ENCODE results near the gene PID1. TPM values are rescaled to one million over a fixed set of nuclear protein-coding genes. Genes with fewer than 3 reads are reported as not detected.

The PID1 gene
- total RNA-seq, 1 donor from 2014 or later, result 0.34 TPM

DNA sequence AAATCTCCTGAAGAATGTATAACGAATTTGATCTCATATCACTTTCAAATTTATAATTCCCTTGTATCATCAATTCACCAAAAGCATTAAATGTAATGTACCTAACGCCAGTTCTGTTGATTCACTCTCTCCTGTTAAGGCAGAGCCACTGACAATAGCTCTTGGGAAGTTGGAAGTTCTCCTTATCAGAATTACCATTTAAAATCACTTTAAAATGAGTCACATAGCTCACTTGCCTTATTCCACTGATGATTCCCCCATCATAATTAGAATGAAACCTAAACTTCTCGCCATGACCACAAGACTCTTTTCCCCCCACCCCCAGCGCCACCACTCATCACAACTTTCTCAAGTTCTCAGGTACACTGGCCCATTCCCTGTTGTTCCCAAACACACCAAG, 117.1 kb downstream of the PID1 start:
- Mint-ChIP-seq H3K27ac (no peak overlapping the region), H3K9me3 (ENCODE audit: low read depth) (no peaks in the 10 kb centered on the region), H3K36me3 (ENCODE audit: insufficient read depth) (no peaks in the 10 kb centered on the region), H3K27me3 (no peaks in the 10 kb centered on the region), H3K4me3 (ENCODE audit: low read depth) (no peak overlapping the region), H3K4me1 (ENCODE audit: low read depth) (peaks cover 2% of the 10 kb centered on the region)
- TF ChIP-seq, protein P1, sequence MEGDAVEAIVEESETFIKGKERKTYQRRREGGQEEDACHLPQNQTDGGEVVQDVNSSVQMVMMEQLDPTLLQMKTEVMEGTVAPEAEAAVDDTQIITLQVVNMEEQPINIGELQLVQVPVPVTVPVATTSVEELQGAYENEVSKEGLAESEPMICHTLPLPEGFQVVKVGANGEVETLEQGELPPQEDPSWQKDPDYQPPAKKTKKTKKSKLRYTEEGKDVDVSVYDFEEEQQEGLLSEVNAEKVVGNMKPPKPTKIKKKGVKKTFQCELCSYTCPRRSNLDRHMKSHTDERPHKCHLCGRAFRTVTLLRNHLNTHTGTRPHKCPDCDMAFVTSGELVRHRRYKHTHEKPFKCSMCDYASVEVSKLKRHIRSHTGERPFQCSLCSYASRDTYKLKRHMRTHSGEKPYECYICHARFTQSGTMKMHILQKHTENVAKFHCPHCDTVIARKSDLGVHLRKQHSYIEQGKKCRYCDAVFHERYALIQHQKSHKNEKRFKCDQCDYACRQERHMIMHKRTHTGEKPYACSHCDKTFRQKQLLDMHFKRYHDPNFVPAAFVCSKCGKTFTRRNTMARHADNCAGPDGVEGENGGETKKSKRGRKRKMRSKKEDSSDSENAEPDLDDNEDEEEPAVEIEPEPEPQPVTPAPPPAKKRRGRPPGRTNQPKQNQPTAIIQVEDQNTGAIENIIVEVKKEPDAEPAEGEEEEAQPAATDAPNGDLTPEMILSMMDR (IDR thresholded peaks at IDR 0.05; ENCODE audit: unreplicated experiment), result no peak
- no peak for DNase-seq (ENCODE audit: low spot score, unreplicated experiment)

DNA sequence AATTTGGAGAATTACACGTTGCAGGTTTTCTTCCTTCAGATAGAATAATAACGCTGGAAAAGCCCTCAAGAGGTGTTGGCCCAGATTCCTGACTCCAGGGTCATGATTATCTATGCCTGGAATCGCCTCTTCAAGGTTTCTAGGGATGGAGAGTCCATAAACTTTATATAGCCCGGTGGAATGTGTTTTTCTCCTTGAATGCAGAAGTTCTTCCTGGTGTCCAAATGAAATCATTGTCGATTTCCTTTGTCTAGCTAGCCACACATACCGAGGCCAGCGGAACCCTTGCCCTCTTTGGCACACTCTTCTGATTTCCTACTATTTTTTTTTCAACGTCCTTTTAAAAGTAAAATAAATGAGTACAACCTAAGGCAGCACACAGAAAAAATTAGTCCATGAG, 117.8 kb downstream of the PID1 start:
- no peak overlapping the region for H3K4me3 Mint-ChIP-seq (ENCODE audit: low read depth)
- H3K9me3 Mint-ChIP-seq (ENCODE audit: low read depth), result no peaks in the 10 kb centered on the region
- H3K36me3 Mint-ChIP-seq (ENCODE audit: insufficient read depth), result no peaks in the 10 kb centered on the region
- TF ChIP-seq, protein P1 (IDR thresholded peaks at IDR 0.05; ENCODE audit: unreplicated experiment), result no peak
- no peak for DNase-seq (ENCODE audit: low spot score, unreplicated experiment)
- no peaks in the 10 kb centered on the region for H3K27me3 Mint-ChIP-seq
- H3K4me1 Mint-ChIP-seq (ENCODE audit: low read depth), result peaks cover 2% of the 10 kb centered on the region
- H3K27ac Mint-ChIP-seq, result no peak overlapping the region

DNA sequence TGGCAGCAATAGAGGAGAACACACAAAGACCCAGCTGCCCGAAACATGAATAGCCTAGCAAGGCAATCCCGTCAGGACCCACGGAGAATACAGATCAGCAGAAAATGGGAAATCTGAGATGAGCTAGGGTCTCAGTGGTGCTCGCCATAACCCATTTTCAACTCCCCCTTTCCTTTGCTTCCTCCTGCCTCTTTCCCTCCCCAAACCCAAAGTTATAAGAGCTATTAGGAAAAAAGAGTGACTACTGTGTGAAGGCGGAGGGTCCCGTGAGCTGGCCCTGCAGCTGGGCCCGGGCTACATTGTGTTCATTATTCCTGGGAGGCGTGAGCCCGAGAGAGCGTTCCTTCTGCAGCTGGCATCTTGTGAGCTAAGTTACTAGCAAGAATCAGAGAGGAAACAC, 118.4 kb downstream of the PID1 start:
- H3K36me3 Mint-ChIP-seq (ENCODE audit: insufficient read depth), result no peaks in the 10 kb centered on the region
- peaks cover 2% of the 10 kb centered on the region for H3K4me1 Mint-ChIP-seq (ENCODE audit: low read depth)
- TF ChIP-seq, protein P1 (IDR thresholded peaks at IDR 0.05; ENCODE audit: unreplicated experiment), result no peak
- DNase-seq (ENCODE audit: low spot score, unreplicated experiment), result no peak
- no peak overlapping the region for H3K4me3 Mint-ChIP-seq (ENCODE audit: low read depth)
- no peaks in the 10 kb centered on the region for H3K9me3 Mint-ChIP-seq (ENCODE audit: low read depth)
- H3K27ac Mint-ChIP-seq, result no peak overlapping the region
- H3K27me3 Mint-ChIP-seq, result no peaks in the 10 kb centered on the region

DNA sequence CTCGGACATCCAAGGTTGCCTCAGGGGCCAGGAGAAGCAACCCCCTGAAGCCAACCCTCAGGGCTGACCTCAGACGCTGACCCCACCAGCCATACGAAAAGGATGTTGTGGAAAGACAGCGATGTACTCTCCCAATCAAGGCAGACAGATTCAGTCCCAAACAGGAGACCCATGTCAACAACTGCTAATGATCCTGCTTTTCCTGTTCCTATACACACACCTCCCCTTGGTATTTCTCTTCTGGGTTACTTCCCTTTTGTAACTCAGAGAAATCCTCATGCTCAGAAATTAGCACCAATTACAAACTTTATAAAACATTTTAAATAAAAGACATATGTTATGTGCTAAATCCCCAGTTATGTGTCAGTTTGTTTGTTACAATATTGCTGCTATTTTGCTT, 120.8 kb downstream of the PID1 start:
- TF ChIP-seq, protein P1 (IDR thresholded peaks at IDR 0.05; ENCODE audit: unreplicated experiment), result no peak
- Mint-ChIP-seq H3K4me3 (ENCODE audit: low read depth) (no peak overlapping the region), H3K4me1 (ENCODE audit: low read depth) (peaks cover 2% of the 10 kb centered on the region), H3K27ac (no peak overlapping the region), H3K9me3 (ENCODE audit: low read depth) (no peaks in the 10 kb centered on the region), H3K36me3 (ENCODE audit: insufficient read depth) (no peaks in the 10 kb centered on the region), H3K27me3 (no peaks in the 10 kb centered on the region)
- DNase-seq (ENCODE audit: low spot score, unreplicated experiment), result no peak

DNA sequence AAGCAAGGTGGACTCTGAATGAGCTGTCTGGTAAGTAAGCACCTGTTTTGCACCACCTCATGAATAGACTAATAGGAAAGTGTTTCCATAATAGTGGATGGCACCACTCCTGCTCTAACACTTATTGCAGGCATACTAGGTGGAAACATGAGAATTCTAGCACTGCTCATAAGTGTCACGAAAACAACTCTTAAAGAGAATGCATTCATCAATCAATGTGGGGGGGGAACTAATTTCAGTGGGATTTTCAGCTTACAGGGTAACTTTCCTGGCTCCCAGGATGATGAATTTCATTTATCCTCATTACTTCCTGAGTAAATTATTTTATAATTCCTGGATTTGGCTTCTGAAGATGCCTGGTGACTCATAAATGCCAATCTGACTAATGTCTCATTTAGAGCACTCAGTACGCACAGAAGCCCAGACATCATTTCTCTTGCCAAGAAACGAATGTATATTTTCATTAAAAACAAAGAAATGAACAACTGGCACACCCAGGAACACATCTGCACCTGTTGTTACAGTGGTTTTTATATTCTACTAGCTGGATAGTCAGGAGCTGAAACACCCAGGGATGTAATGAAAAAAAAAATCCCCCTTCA, 129.6 kb downstream of the PID1 start:
- DNase-seq (ENCODE audit: low spot score, unreplicated experiment), result no peak
- TF ChIP-seq, protein P1 (IDR thresholded peaks at IDR 0.05; ENCODE audit: unreplicated experiment), result no peak
- Mint-ChIP-seq H3K9me3 (ENCODE audit: low read depth) (peaks cover 3% of the 10 kb centered on the region), H3K27ac (no peak overlapping the region), H3K4me1 (ENCODE audit: low read depth) (peaks cover 9% of the 10 kb centered on the region), H3K36me3 (ENCODE audit: insufficient read depth) (no peaks in the 10 kb centered on the region), H3K27me3 (peaks cover 3% of the 10 kb centered on the region), H3K4me3 (ENCODE audit: low read depth) (no peak overlapping the region)

Data from progenitor cell of endocrine pancreas (in vitro differentiated cells).